HepG2 (cell line): ENCODE results near the gene TBX6. TPM values are rescaled to one million over a fixed set of nuclear protein-coding genes. Genes with fewer than 3 reads are reported as not detected.

Experiments used
- BCL3 ChIP-seq: sonication (generic); formaldehyde crosslinking; IDR thresholded peaks from 2 replicates; pipeline ENCODE4 v1.5.1; 2020; ENCODE audit warnings: mild to moderate bottlenecking, missing genetic modification reagents, moderate library complexity
- GPBP1L1 ChIP-seq: sonication (generic); formaldehyde crosslinking; IDR thresholded peaks from 2 replicates; pipeline ENCODE4 v1.5.0; 2020; ENCODE audit warnings: mild to moderate bottlenecking, missing genetic modification reagents
- MAZ ChIP-seq, 2 experiments: sonication (generic) in 1 of 2; formaldehyde crosslinking in 1 of 2; IDR thresholded peaks; 2 replicates each; pipeline versions ENCODE4 v1.5.0 to v1.6.1; 2012 to 2020; ENCODE audit warnings: low read depth in 2 of 2, mild to moderate bottlenecking in 2 of 2, borderline replicate concordance in 1 of 2, improper control_type of control experiment in 1 of 2, low read length in 1 of 2, missing genetic modification reagents in 1 of 2, moderate library complexity in 1 of 2
- RBAK ChIP-seq: sonication (generic); formaldehyde crosslinking; IDR thresholded peaks from 2 replicates; pipeline ENCODE4 v1.5.1; 2020; ENCODE audit warnings: mild to moderate bottlenecking, missing genetic modification reagents
- RERE ChIP-seq: IDR thresholded peaks from 2 replicates; pipeline ENCODE4 v1.6.1; 2016; ENCODE audit warnings: low read depth, missing genetic modification reagents, missing compliant biosample characterization
- SMARCC2 ChIP-seq: fragments of 450-650 bp; IDR thresholded peaks from 2 replicates; pipeline ENCODE4 v1.6.1; 2017; ENCODE audit warnings: antibody characterized with exemption, mild to moderate bottlenecking
- ZBTB25 ChIP-seq: IDR thresholded peaks from 2 replicates; pipeline ENCODE4 v1.6.1; 2018; ENCODE audit warnings: missing genetic modification reagents
- ZBTB39 ChIP-seq: sonication (generic); formaldehyde crosslinking; IDR thresholded peaks from 2 replicates; pipeline ENCODE4 v1.5.0; 2020; ENCODE audit warnings: missing genetic modification reagents
- ZFP36 ChIP-seq: fragments of 150-350 bp; IDR thresholded peaks from 2 replicates; pipeline ENCODE4 v1.6.1; 2018; ENCODE audit warnings: borderline replicate concordance, low read length, low read depth; ENCODE audit not compliant: partially characterized antibody
- ZNF503 ChIP-seq: sonication (generic); formaldehyde crosslinking; IDR thresholded peaks from 2 replicates; pipeline ENCODE4 v1.4.0; 2020; ENCODE audit warnings: missing genetic modification reagents
- polyA plus RNA-seq, 8 experiments: library from polyadenylated mRNA; depleted of rRNA in 3 of 8; stranded (reverse) in 7 of 8; unstranded in 1 of 8; fragments of >200 nt; fragmentation: Illumina TruSeq in 4 of 8; extraction: Trizol in 4 of 8; gene quantifications; 2 replicates each; pipeline versions ENCODE4 v1.2.1 to v1.2.3, GENCODE V29; 2011 to 2016; ENCODE audit warnings: low read depth in 4 of 8, missing spikeins in 1 of 8, mixed read lengths in 1 of 8; ENCODE audit not compliant: insufficient read depth in 1 of 8
- total RNA-seq, 5 experiments: library from RNA; depleted of rRNA; stranded (reverse); fragments of >200 nt; fragmentation: Illumina TruSeq; extraction: Trizol; gene quantifications; 2 replicates each; pipeline ENCODE4 v1.2.3, GENCODE V29; 2016; ENCODE audit warnings: low read depth in 1 of 5

TBX6 gene
- total and polyA plus RNA-seq, 2 of the 13 experiments (the other 11 are each of a cell fraction or from before 2014, with no cell fraction given), result 0.24 to 0.42 TPM

- TF ChIP-seq BCL3 (CRISPR knock-in tag) (peak; percentile 52; the same call in 1 of the 2 replicates), MAZ (IDR thresholded peaks at IDR 0.05; ENCODE audit: borderline replicate concordance, low read depth, low read length) (no peak), MAZ (CRISPR knock-in tag; IDR thresholded peaks at IDR 0.05; ENCODE audit: low read depth) (no peak), ZFP36 (no peak), ZNF503 (no peak; the same call in 1 of the 2 replicates), SMARCC2 (no peak), RBAK (CRISPR knock-in tag) (peak; percentile 33; the same call in 1 of the 2 replicates), ZBTB25 (CRISPR knock-in tag) (0 out of 2 replicates have a peak, but pooled peaks have one; percentile 11), ZBTB39 (CRISPR knock-in tag) (0 out of 2 replicates have a peak, but pooled peaks have one; percentile 54), GPBP1L1 (CRISPR knock-in tag) (no peak), RERE (CRISPR knock-in tag) (no peak)
Observed at GRCh38 chr16:30063278-30063892, 28.3 kb downstream of the TBX6 start (continued).
